ENCODE data around the gene PLCB1. TPM values are rescaled to one million over a fixed set of nuclear protein-coding genes. Genes with fewer than 3 reads are reported as not detected.

The PLCB1 gene
- total RNA-seq, 1 experiment from 2014 or later = 5.8 TPM

DNA sequence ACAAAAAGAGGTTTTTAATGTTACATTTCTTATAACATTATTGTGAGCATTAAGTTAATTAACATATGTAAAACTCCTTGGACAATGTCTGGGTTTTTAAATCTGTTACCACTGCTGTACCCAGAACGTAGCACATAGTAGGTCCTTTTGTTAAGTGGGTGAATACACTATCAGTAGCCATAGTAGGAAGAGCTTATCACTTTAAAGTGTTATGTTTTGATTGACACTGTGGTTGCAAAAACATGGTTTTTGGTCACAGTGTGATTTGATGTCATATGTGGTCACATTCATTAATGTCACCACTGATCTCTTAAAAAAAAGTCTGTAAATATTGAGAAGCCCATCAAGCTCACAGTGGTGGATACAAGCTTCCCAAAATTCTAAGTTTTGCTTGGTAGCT is 160.7 kb downstream of the PLCB1 start:
- H3K4me3 ChIP-seq (ENCODE audit: insufficient read depth, low read depth, low read length) = no peak overlapping the region

DNA sequence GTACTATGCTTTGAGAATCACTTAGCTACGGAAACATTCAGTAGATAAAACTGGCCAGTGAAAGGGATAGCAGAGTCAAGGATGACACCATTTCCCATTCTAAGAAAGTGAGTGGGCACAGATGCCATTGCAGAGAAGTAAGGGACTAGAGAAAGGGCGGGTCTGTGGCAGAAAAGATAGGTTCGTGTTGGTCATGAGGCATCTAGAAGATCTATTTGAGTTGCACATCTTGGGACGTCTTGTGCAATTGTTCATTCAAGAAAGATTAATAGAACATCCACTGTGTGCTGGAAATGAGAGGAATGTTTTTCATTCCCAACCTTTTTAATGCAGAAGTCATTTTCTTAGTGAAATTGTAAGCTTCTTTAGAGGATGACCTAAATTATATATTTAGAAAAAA is 161.7 kb downstream of the PLCB1 start:
- DNase-seq = no peak
- Histone ChIP-seq H3K4me3 (ENCODE audit: insufficient read depth, low read depth, low read length) (no peak overlapping the region), H3K27me3 (ENCODE audit: control insufficient read depth, insufficient read depth, low read length) (no peaks in the 10 kb centered on the region), H3K36me3 (replicated peaks; ENCODE audit: control insufficient read depth, insufficient read depth, low read length) (no peaks in the 10 kb centered on the region)

More for the DNA sequence above, 160.7 kb downstream of the PLCB1 start:
- Histone ChIP-seq H3K27me3 (ENCODE audit: control insufficient read depth, insufficient read depth, low read length) (no peaks in the 10 kb centered on the region), H3K36me3 (replicated peaks; ENCODE audit: control insufficient read depth, insufficient read depth, low read length) (no peaks in the 10 kb centered on the region)
- no peak for DNase-seq

DNA sequence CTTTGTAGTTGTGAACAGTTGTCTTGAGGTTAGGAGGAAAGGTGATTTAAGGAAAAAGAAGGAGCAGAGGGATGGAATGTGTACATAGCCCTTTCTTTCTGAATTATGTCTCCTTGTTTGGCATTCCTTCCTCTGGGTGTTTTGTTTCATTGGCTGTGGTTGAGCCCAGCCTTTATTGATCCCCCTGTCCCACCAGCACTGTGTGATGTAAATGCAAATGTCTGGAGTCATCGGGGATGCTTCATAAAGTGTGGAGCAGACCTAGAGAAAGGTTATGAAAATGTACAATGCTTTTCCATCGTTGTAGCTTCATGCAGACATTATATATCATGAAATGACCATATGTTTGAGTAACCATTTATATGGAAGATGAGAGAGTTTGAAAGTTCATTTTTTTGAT is 164.5 kb downstream of the PLCB1 start:
- H3K36me3 ChIP-seq (replicated peaks; ENCODE audit: control insufficient read depth, insufficient read depth, low read length) = no peaks in the 10 kb centered on the region
- DNase-seq = no peak
- H3K4me3 ChIP-seq (ENCODE audit: insufficient read depth, low read depth, low read length) = no peak overlapping the region
- no peaks in the 10 kb centered on the region for H3K27me3 ChIP-seq (ENCODE audit: control insufficient read depth, insufficient read depth, low read length)

DNA sequence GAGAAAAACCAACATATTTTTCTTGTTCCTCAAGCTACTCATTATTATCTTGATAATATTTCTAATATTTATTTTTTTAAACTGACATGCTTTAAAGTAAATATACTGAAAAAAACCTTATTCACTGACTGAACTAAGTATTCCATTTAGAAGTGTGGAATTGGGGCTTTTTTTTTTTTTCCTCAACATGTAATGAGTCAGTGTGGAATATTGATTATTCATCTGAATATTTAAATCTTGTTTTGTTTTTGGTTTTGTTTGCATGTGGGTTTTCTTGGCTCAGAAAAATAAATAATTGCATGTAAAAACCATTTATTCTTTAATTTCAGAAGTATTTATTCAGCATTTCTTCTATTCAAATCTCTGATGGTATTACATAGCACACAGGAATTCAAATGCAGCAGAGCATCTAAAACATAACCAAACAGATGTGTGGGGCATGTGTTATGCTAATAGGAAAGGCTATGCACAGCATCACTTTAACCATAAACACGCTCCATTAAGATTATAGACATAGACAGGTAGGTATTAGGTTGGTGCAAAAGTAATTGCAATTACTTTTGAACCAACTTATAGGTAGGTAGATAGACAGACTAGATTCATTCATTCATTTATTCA is 166.5 kb downstream of the PLCB1 start:
- H3K27me3 ChIP-seq (ENCODE audit: control insufficient read depth, insufficient read depth, low read length) = no peaks in the 10 kb centered on the region
- H3K4me3 ChIP-seq (ENCODE audit: insufficient read depth, low read depth, low read length) = no peak overlapping the region
- no peak for DNase-seq
- no peaks in the 10 kb centered on the region for H3K36me3 ChIP-seq (replicated peaks; ENCODE audit: control insufficient read depth, insufficient read depth, low read length)

DNA sequence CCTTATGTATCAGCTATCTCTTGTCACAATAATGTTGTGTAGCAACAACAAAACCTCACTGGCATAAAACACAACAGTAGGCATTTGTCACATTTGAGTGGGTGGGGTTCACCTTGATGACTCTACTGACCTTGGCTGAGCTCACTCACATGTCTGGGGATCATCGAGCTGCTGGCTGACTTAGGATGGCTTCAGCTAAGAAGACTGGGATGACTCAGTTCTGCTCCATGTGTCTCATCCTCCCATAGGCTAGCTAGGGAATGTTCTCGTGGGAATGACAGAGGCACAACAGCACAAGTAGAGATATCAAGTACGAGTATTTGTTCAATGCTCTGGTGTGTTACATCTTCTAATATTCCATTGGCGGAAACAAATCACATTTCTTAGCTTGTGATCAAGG is 167.9 kb downstream of the PLCB1 start:
- DNase-seq = no peak
- H3K4me3 ChIP-seq (ENCODE audit: insufficient read depth, low read depth, low read length) = no peak overlapping the region
- H3K27me3 ChIP-seq (ENCODE audit: control insufficient read depth, insufficient read depth, low read length) = no peaks in the 10 kb centered on the region
- no peaks in the 10 kb centered on the region for H3K36me3 ChIP-seq (replicated peaks; ENCODE audit: control insufficient read depth, insufficient read depth, low read length)

DNA sequence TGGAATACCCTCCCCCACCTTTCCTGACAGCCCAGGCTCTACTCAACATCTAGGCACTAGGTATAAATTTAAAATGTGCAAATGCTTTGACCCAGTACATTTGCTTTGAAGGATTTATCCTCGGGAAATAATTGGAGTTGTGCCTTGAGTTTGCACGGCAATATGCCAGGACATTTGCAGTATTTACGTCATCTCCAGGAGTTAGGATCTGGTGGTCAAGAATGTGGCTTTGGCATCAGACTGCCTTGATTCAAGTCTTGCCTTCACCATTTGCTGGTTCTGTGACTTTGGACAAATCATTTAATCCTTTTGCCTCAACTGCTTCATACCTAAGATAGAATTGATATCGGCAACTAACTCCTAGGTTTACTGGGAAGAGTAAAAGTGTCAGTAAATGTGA is 169.6 kb downstream of the PLCB1 start:
- no peaks in the 10 kb centered on the region for H3K36me3 ChIP-seq (replicated peaks; ENCODE audit: control insufficient read depth, insufficient read depth, low read length)
- no peak overlapping the region for H3K4me3 ChIP-seq (ENCODE audit: insufficient read depth, low read depth, low read length)
- DNase-seq = no peak
- no peaks in the 10 kb centered on the region for H3K27me3 ChIP-seq (ENCODE audit: control insufficient read depth, insufficient read depth, low read length)

DNA sequence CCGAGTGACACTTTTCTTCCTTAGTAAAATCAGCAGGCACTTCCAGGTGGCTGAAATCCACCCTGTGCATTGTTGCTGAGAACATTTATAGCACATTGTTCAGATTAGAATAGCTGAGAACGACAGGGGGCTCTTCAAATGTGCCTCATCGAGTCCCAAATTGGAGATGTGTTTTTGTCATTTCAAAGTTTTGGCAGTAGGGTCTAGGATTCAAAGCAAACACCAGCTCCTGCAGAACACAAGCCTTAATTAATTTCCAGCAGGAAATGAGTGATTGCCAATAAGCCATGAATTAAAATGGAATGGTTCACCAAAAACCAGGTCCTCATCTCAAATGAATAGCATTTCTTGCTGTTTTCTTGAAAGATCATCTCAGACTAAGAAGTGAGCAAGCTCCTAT is 171.6 kb downstream of the PLCB1 start:
- H3K36me3 ChIP-seq (replicated peaks; ENCODE audit: control insufficient read depth, insufficient read depth, low read length) = no peaks in the 10 kb centered on the region
- H3K4me3 ChIP-seq (ENCODE audit: insufficient read depth, low read depth, low read length) = no peak overlapping the region
- H3K27me3 ChIP-seq (ENCODE audit: control insufficient read depth, insufficient read depth, low read length) = no peaks in the 10 kb centered on the region
- no peak for DNase-seq

DNA sequence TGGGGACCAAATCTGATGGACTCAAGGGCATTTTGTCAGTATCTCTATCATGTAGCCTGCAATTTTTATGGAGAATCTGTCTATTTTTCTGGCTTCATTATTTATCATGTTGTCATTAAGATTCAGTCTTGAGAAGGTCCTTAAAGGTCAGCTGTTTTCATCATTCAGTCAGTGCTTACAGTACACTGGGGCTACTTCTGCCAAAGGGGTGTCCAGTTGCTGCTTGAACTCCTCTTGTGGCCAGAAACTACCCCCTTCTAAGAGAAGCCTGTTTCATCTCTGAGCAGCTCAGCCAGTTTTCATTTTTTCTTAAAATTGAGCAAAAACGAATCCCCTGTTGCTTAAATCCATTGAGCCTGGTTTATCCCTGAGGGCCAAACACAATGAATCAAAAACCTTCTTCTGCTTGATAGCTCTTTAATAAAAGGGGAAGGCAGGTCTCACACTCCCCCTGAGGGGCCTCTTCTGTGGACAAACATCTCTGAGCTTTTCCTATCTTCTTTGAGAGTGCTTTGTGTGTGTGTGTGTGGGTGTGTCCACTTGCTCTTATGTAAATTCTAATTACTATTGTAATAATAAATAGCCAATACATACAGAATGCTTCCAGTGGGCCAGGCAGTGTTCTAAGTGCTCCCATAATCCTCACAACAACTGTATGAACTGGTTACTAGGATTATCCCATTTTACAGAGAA is 172.2 kb downstream of the PLCB1 start:
- Histone ChIP-seq H3K4me3 (ENCODE audit: insufficient read depth, low read depth, low read length) (no peak overlapping the region), H3K27me3 (ENCODE audit: control insufficient read depth, insufficient read depth, low read length) (no peaks in the 10 kb centered on the region), H3K36me3 (replicated peaks; ENCODE audit: control insufficient read depth, insufficient read depth, low read length) (no peaks in the 10 kb centered on the region)
- DNase-seq = no peak

DNA sequence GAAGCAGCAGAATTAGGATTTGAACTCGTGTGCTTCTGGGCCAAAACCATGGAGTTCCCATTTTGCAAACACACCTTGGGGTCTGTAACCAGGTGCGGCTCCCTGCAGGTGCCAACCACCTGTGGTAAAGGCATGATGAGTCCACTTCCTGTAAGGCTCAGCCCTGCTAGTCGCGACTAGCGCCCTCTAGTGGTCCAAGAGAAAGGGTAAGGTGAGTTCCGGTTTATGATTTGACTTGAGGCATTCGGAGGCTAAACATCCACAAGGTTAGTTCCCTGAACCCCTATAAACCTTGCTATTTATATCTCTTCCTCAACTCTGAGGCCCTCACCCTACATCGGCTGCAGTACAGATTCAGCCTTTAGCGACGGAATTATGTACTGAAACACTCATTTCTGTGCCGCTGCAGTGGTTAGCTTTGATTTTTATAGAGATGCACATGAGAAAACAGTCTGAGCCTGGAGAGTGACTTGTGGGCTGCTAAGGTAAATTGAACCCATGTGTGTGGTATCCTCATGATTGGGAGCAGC is 173.4 kb downstream of the PLCB1 start:
- no peak overlapping the region for H3K4me3 ChIP-seq (ENCODE audit: insufficient read depth, low read depth, low read length)
- H3K36me3 ChIP-seq (replicated peaks; ENCODE audit: control insufficient read depth, insufficient read depth, low read length) = no peaks in the 10 kb centered on the region
- H3K27me3 ChIP-seq (ENCODE audit: control insufficient read depth, insufficient read depth, low read length) = no peaks in the 10 kb centered on the region
- peak; percentile 26 for DNase-seq

DNA sequence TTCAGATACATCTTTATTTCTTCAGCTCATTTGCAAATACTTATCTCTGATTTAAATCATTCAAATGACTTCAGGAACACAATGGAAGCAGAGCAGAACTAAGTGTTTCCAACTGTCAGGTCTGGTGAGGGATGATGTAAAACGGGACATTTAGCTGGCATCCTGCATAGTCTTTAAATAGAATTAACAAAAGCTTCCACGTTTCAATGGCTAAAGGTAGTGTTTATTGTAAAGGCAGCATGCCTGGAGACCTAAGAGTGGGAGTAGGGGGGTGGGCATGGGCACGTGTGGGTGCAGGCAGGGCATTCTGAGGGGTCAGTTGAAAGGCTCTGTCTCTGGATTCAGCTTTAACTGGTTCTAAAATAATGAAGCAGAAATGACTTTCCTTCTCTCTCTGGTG is 174.9 kb downstream of the PLCB1 start:
- DNase-seq = no peak
- Histone ChIP-seq H3K4me3 (ENCODE audit: insufficient read depth, low read depth, low read length) (no peak overlapping the region), H3K36me3 (replicated peaks; ENCODE audit: control insufficient read depth, insufficient read depth, low read length) (no peaks in the 10 kb centered on the region), H3K27me3 (ENCODE audit: control insufficient read depth, insufficient read depth, low read length) (no peaks in the 10 kb centered on the region)

DNA sequence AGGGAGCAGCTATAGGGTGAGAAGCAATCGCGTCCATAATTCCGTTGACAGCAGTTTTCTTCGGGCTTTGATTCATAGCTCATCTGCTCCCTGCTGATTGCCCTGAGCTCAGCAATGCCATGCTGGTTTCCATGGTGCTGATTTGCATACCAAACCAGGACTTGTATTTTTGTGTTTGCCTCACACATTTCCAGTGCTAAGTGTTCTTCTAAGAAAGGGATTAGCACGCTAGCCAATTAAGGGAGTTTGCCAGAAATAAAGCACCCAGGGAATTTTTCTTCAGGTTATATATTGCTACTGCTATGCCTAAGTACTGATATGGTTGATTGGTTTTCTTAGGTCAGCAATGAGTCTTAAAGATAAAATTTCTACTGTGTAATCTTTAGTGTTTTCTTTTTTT is 177.6 kb downstream of the PLCB1 start:
- no peaks in the 10 kb centered on the region for H3K27me3 ChIP-seq (ENCODE audit: control insufficient read depth, insufficient read depth, low read length)
- DNase-seq = no peak
- H3K4me3 ChIP-seq (ENCODE audit: insufficient read depth, low read depth, low read length) = no peak overlapping the region
- no peaks in the 10 kb centered on the region for H3K36me3 ChIP-seq (replicated peaks; ENCODE audit: control insufficient read depth, insufficient read depth, low read length)

DNA sequence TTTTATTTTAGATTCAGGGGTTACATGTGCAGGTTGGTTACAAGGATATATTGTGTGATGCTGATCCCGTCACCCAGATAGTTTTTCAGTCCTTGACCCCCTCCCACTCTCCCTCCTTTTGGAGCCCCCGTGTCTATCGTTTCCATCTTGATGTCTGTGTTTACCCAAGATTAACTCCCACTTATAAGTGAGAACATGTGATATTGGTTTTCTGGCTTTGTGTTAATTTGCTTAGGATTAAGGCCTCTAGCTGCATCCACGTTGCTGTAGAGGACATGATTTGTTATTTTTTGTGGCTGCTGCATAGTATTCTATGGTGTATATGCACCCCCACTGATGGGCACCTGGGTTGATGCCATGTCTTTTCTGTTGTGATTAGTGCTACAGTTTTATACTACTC is 178.6 kb downstream of the PLCB1 start:
- H3K4me3 ChIP-seq (ENCODE audit: insufficient read depth, low read depth, low read length) = no peak overlapping the region

DNA sequence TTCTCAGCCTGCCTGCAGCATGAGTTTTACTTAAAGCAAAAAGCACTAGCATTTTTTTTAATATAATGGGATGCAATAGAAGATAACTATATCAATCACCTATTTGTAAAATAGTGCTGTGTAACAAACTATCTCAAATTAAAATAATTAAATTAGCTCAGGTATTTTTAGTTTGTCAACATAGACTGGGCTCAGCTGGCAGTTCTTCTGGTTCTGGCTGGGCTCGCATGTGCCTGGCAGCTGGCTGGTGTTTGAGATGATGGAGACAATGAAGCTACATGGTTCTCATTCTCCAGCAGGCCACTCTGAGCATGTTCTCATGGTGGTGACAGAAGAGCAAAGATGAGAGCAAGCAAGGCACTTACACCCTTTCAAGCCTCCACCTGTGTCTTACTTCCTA is 181.0 kb downstream of the PLCB1 start:
- H3K27me3 ChIP-seq (ENCODE audit: control insufficient read depth, insufficient read depth, low read length) = no peaks in the 10 kb centered on the region
- H3K36me3 ChIP-seq (replicated peaks; ENCODE audit: control insufficient read depth, insufficient read depth, low read length) = no peaks in the 10 kb centered on the region
- no peak overlapping the region for H3K4me3 ChIP-seq (ENCODE audit: insufficient read depth, low read depth, low read length)
- no peak for DNase-seq

More for the DNA sequence above, 178.6 kb downstream of the PLCB1 start:
- Histone ChIP-seq H3K36me3 (replicated peaks; ENCODE audit: control insufficient read depth, insufficient read depth, low read length) (no peaks in the 10 kb centered on the region), H3K27me3 (ENCODE audit: control insufficient read depth, insufficient read depth, low read length) (no peaks in the 10 kb centered on the region)
- no peak for DNase-seq

DNA sequence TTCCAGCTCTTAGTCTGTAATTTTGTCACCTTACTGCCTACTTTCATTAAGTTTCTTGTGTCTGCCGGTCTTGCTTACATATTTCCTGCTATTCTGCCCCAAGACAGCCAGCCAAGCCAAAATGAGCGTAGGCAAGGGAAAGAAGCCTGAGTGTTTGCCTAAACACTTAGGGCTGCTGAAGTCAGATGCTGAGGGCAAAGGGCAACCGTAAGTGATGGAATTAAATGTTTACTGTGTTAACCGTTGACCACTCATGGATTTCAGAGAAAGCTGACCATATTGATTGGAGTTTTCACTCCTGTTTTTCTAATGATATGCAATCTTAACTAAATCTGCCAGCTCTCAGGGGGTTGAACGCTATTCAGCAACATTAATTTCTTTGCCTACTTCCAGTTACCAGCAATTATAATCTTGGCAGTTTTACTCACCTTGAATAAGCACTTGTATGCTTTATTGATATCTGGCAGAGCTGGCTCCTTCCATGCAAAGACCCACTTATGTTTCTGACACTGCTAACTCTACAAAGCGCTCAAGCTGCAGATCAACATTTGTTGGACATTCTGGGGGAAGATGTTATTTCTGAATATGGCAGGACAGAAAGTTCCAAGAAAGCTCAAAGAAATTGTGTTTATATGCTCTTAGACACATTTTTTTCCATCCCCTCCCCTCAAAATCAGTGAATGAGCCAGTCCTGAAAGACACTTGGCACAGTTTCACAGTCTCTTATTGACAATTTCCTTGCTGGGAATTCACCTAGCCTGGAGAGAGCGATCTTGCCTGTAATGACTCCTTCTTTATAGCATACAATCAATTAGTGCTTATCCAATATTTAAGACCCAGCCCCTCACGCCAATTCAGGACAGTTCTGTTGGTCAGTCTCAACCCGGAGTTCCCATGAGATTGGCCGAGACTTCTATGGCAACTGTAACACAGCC is 183.8 kb downstream of the PLCB1 start:
- Histone ChIP-seq H3K27me3 (ENCODE audit: control insufficient read depth, insufficient read depth, low read length) (no peaks in the 10 kb centered on the region), H3K36me3 (replicated peaks; ENCODE audit: control insufficient read depth, insufficient read depth, low read length) (no peaks in the 10 kb centered on the region), H3K4me3 (ENCODE audit: insufficient read depth, low read depth, low read length) (no peak overlapping the region)
- no peak for DNase-seq

DNA sequence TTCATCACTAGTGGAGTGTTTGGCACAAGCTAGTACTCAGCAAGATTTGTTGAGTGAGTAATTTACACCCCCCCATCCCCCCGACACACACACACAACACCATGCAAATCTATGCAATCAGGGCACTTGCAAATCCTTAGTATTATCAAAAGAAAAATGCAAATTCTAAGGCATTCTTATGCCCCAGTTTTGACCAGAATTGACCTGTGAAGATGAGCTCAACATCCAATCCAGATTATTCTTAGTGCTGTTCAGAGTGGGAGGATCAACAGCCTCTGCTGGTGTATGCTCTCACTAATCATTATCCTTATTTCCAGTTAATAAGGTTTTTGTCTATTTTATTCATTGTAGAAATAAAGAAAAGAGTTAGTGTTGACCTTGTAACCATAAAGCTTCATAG is 185.4 kb downstream of the PLCB1 start:
- no peaks in the 10 kb centered on the region for H3K27me3 ChIP-seq (ENCODE audit: control insufficient read depth, insufficient read depth, low read length)
- no peak for DNase-seq
- H3K4me3 ChIP-seq (ENCODE audit: insufficient read depth, low read depth, low read length) = no peak overlapping the region
- no peaks in the 10 kb centered on the region for H3K36me3 ChIP-seq (replicated peaks; ENCODE audit: control insufficient read depth, insufficient read depth, low read length)

Data from H7 (cell line).